SK-N-SH (cell line): ENCODE measurements around the gene ARHGDIA. TPM values are rescaled to one million over a fixed set of nuclear protein-coding genes. Genes with fewer than 3 reads are reported as not detected.
A peak's percentile ranks its signal among the peaks of the same experiment; 100 is the strongest.

Experiments used
- CTCF ChIA-PET: fragments of 300-600, 350-600 bp; formaldehyde crosslinking; extraction: SDS; loops from one replicate; lab custom pipeline; 2021; lab: Yijun Ruan, JAX
- POLR2A ChIA-PET: fragments of 350-600 bp; sonication (Branson Sonifier 250); formaldehyde crosslinking; extraction: SDS; loops from one replicate; lab custom pipeline; 2020; ENCODE audit warnings: antibody characterized with exemption, inconsistent platforms; lab: Yijun Ruan, JAX
- DNase-seq: peaks from one replicate; pipeline ENCODE4 v3.0.0; 2012
- H2AFZ ChIP-seq: fragments of 200-600 bp; sonication (generic); 2 replicates; pipeline ENCODE4 v1.8.1; 2016; ENCODE audit warnings: antibody characterized with exemption, mild to moderate bottlenecking, low read depth
- H3F3A ChIP-seq: fragments of 200-600 bp; sonication (generic); replicated peaks from 2 replicates; pipeline ENCODE3; 2016; ENCODE audit warnings: antibody characterized with exemption, mild to moderate bottlenecking; ENCODE audit not compliant: insufficient read depth
- H3K27ac ChIP-seq, 2 experiments: fragments of 200-500 bp in 1 of 2; fragments of 200-600 bp in 1 of 2; sonication (Bioruptor generic) in 1 of 2; sonication (generic), shearing (Covaris generic) in 1 of 2; 2 replicates each; pipeline versions ENCODE4 v1.5.1 to v1.6.1; 2014 to 2016; ENCODE audit warnings: low read depth in 2 of 2, inconsistent platforms in 1 of 2, low read length in 1 of 2, mild to moderate bottlenecking in 1 of 2, mixed read lengths in 1 of 2
- H3K27me3 ChIP-seq: fragments of 200-600 bp; sonication (generic), shearing (Covaris generic); 2 replicates; pipeline ENCODE4 v1.6.1; 2016; ENCODE audit warnings: mixed run types; ENCODE audit not compliant: insufficient read depth
- H3K36me3 ChIP-seq, 2 experiments: fragments of 200-500 bp in 1 of 2; fragments of 200-600 bp in 1 of 2; sonication (Bioruptor generic) in 1 of 2; sonication (generic) in 1 of 2; replicated peaks in 1 of 2; 2 replicates each; pipeline versions ENCODE3 to v1.5.1; 2014 to 2016; ENCODE audit warnings: low read length in 1 of 2, mild to moderate bottlenecking in 1 of 2; ENCODE audit not compliant: insufficient read depth in 2 of 2, control insufficient read depth in 1 of 2
- H3K4me1 ChIP-seq, 2 experiments: fragments of 200-500 bp in 1 of 2; fragments of 200-600 bp in 1 of 2; sonication (Bioruptor generic) in 1 of 2; sonication (generic), shearing (Covaris generic) in 1 of 2; 2 replicates each; pipeline versions ENCODE4 v1.5.1 to v1.6.1; 2014 to 2016; ENCODE audit warnings: low read depth in 1 of 2, low read length in 1 of 2, mixed run types in 1 of 2; ENCODE audit not compliant: insufficient read depth in 2 of 2, control insufficient read depth in 1 of 2
- H3K4me2 ChIP-seq: fragments of 200-600 bp; sonication (generic), shearing (Covaris generic); 2 replicates; pipeline ENCODE4 v1.6.1; 2017; ENCODE audit warnings: mixed run types
- H3K4me3 ChIP-seq, 2 experiments: fragments of 200-500 bp in 1 of 2; fragments of 200-600 bp in 1 of 2; sonication (Bioruptor generic) in 1 of 2; sonication (generic), shearing (Covaris generic) in 1 of 2; 2 replicates each; pipeline versions ENCODE4 v1.5.1 to v1.8.1; 2014 to 2016; ENCODE audit warnings: low read depth in 2 of 2, inconsistent platforms in 1 of 2, low read length in 1 of 2, mild to moderate bottlenecking in 1 of 2, mixed read lengths in 1 of 2, moderate library complexity in 1 of 2
- H3K79me2 ChIP-seq: fragments of 200-600 bp; sonication (generic); 2 replicates; pipeline ENCODE4 v1.8.1; 2017; ENCODE audit warnings: mild to moderate bottlenecking; ENCODE audit not compliant: insufficient read depth
- H3K9ac ChIP-seq: fragments of 200-600 bp; sonication (generic); 2 replicates; pipeline ENCODE4 v1.6.1; 2017; ENCODE audit warnings: mixed run types
- H3K9me2 ChIP-seq: fragments of 200-600 bp; sonication (generic); 2 replicates; pipeline ENCODE4 v1.6.1; 2017; ENCODE audit warnings: mixed run types
- H3K9me3 ChIP-seq: fragments of 200-600 bp; sonication (generic); 2 replicates; pipeline ENCODE4 v1.6.1; 2017; ENCODE audit warnings: mixed run types, mild to moderate bottlenecking, moderate library complexity
- H4K20me1 ChIP-seq: fragments of 200-600 bp; sonication (generic); 2 replicates; pipeline ENCODE4 v1.6.1; 2017; ENCODE audit warnings: mild to moderate bottlenecking, mixed run types; ENCODE audit not compliant: insufficient read depth
- CHD2 ChIP-seq: fragments of 150-350 bp; IDR thresholded peaks from 2 replicates; pipeline ENCODE4 v1.6.1; 2018; ENCODE audit warnings: low read length; ENCODE audit not compliant: partially characterized antibody
- ELF1 ChIP-seq: IDR thresholded peaks from 2 replicates; pipeline ENCODE4 v1.4.0; 2012
- EP300 ChIP-seq, 2 experiments: IDR thresholded peaks; 2 replicates each; pipeline versions ENCODE4 v1.4.0 to v1.6.1; 2012; ENCODE audit warnings: borderline replicate concordance in 1 of 2, low read depth in 1 of 2, low read length in 1 of 2
- EZH2phosphoT487 ChIP-seq: fragments of 200-600 bp; sonication (generic); IDR thresholded peaks from 2 replicates; pipeline ENCODE4 v1.6.1; 2017; ENCODE audit warnings: low read depth, mixed run types, mild to moderate bottlenecking, antibody characterized with exemption, moderate library complexity, borderline replicate concordance
- FOSL2 ChIP-seq: IDR thresholded peaks from 2 replicates; pipeline ENCODE4 v1.4.0; 2012; ENCODE audit warnings: low read depth, mild to moderate bottlenecking, moderate library complexity, borderline replicate concordance
- GABPA ChIP-seq: IDR thresholded peaks from 2 replicates; pipeline ENCODE4 v1.4.0; 2012; ENCODE audit warnings: low read depth, mild to moderate bottlenecking
- GATA2 ChIP-seq: sonication (generic); formaldehyde crosslinking; IDR thresholded peaks from 2 replicates; pipeline ENCODE4 v1.5.0; 2020; ENCODE audit warnings: mild to moderate bottlenecking, missing genetic modification reagents
- JUND ChIP-seq: IDR thresholded peaks from 2 replicates; pipeline ENCODE4 v1.4.0; 2012
- MAX ChIP-seq: IDR thresholded peaks from 2 replicates; pipeline ENCODE4 v1.4.0; 2012; ENCODE audit warnings: low read depth
- MEF2A ChIP-seq: IDR thresholded peaks from 2 replicates; pipeline ENCODE4 v1.4.0; 2012; ENCODE audit warnings: low read depth, borderline replicate concordance
- MXI1 ChIP-seq: IDR thresholded peaks from 2 replicates; pipeline ENCODE4 v1.6.1; 2012; ENCODE audit warnings: mild to moderate bottlenecking, low read depth, low read length, improper control_type of control experiment
- POLR2AphosphoS5 ChIP-seq: IDR thresholded peaks from 2 replicates; pipeline ENCODE4 v1.6.1; 2012; ENCODE audit warnings: low read depth, low read length
- RAD21 ChIP-seq: IDR thresholded peaks from 2 replicates; pipeline ENCODE4 v1.6.1; 2012; ENCODE audit warnings: mild to moderate bottlenecking, low read length
- RCOR1 ChIP-seq: fragments of 150-350 bp; IDR thresholded peaks from 2 replicates; pipeline ENCODE4 v1.6.1; 2017; ENCODE audit warnings: antibody characterized with exemption, low read length
- REST ChIP-seq: IDR thresholded peaks from 2 replicates; pipeline ENCODE4 v1.6.1; 2012; ENCODE audit warnings: mild to moderate bottlenecking, low read depth, low read length, moderate library complexity
- SIN3A ChIP-seq: IDR thresholded peaks from 2 replicates; pipeline ENCODE4 v1.6.1; 2012; ENCODE audit warnings: low read depth, mild to moderate bottlenecking, low read length, moderate library complexity, borderline replicate concordance
- TAF1 ChIP-seq: IDR thresholded peaks from 2 replicates; pipeline ENCODE4 v1.6.1; 2012; ENCODE audit warnings: low read depth, mild to moderate bottlenecking, low read length, moderate library complexity, borderline replicate concordance
- TCF12 ChIP-seq: IDR thresholded peaks from 2 replicates; pipeline ENCODE4 v1.4.0; 2012
- USF2 ChIP-seq: fragments of 150-350 bp; IDR thresholded peaks from 2 replicates; pipeline ENCODE4 v1.6.1; 2017; ENCODE audit warnings: antibody characterized with exemption, low read length, low read depth, borderline replicate concordance
- YY1 ChIP-seq: IDR thresholded peaks from 2 replicates; pipeline ENCODE4 v1.4.0; 2012; ENCODE audit warnings: low read depth, mild to moderate bottlenecking
- WGBS: methylation state at CpG from one replicate; pipeline ENCODE4 v1.1.6; 2017; ENCODE audit warnings: low lambda C conversion rate; 5-methylcytosine and 5-hydroxymethylcytosine counted together
- polyA plus RNA-seq, 3 experiments: library from polyadenylated mRNA; depleted of rRNA; stranded (reverse); fragments of >200 nt; gene quantifications; 2 replicates each; pipeline ENCODE4 v1.2.3, GENCODE V29; 2012
- TF ChIP-seq, protein P1 (sequence below): fragments of 150-350 bp; IDR thresholded peaks from 2 replicates; pipeline ENCODE4 v1.6.1; 2016; ENCODE audit warnings: mild to moderate bottlenecking, low read depth, low read length
- TF ChIP-seq, protein P2 (sequence below): IDR thresholded peaks from 2 replicates; pipeline ENCODE4; 2012

ARHGDIA gene
- polyA plus RNA-seq, 1 of the 3 experiments (the other 2 are of a cell fraction) = 385 TPM

- no peak for TF ChIP-seq REST
- peak; percentile 8; the same call in 1 of the 2 replicates for TF ChIP-seq JUND
Observed at GRCh38 chr17:81869221-81870130, 1.7 kb downstream of the ARHGDIA start (continued).

DNA sequence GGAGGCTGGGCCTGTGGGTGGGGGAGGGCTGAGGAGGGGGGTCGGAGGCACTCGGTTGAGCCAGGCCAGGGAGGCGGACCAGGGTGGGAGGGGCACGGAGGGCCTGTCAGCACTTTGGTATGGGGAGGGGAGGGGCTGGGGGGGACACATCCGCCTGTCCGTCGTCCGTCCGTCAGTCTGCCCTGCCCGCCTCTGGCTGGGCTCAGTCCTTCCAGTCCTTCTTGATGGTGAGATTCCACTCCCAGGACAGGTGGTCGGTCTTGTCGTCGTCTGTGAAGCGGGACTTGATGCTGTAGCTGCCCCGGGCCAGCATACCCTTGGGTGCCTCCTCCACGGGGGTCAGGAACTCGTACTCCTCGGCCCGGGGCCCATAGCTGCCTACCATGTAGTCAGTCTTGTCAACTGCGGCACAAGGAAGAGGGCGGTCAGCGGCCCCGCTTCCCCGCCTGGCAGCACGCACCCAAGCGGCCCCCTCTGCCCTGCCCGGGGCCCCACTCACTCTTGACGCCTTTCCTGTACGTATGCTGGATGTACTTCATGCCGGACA lies 2.4 kb downstream of the ARHGDIA start:
- Histone ChIP-seq H3K4me3 (peak overlapping the region; percentile 83 to 97; a peak in 3 of 4 replicates), H3K9me2 (no peaks in the 10 kb centered on the region), H3F3A (peaks cover 72% of the 10 kb centered on the region), H3K36me3 (peaks cover 27 to 42% of the 10 kb centered on the region in 2 experiments), H3K9ac (peak overlapping the region; percentile 98; the same call in 1 of the 2 replicates), H4K20me1 (peaks cover 53% of the 10 kb centered on the region), H3K27me3 (no peaks in the 10 kb centered on the region), H3K4me2 (peak overlapping the region; percentile 99), H3K79me2 (peaks cover 72% of the 10 kb centered on the region), H2AFZ (no peak overlapping the region), H3K27ac (peak overlapping the region; percentile 86 to 95), H3K4me1 (peaks cover 24 to 55% of the 10 kb centered on the region in 2 experiments; a peak in 3 of 4 replicates), H3K9me3 (no peaks in the 10 kb centered on the region)
- POLR2A ChIA-PET = interaction anchor here (0.6 to 2.5 kb wide), 14 partner anchors 7 to 321 kb away, joined by 3 to 16 read pairs (median 4); partner anchors contain the start of genes ALYREF, ANAPC11, ARL16 and HGS
- DNase-seq = peak; percentile 74
- CTCF ChIA-PET = interaction anchor here (0.6 to 6.9 kb wide), 53 partner anchors 8 to 230 kb away, joined by 3 to 54 read pairs (median 7); partner anchors contain the start of genes ALYREF, ANAPC11, CENPX and LRRC45
- 56% methylated on average over 23 of the region's 30 CpGs for WGBS
- TF ChIP-seq GATA2 (CRISPR knock-in tag) (no peak), TAF1 (no peak; the same call in none of the 2 replicates), MXI1 (no peak), RAD21 (no peak), POLR2AphosphoS5 (peak; percentile 85), EZH2phosphoT487 (no peak), TCF12 (no peak), MAX (peak; percentile 45), YY1 (no peak), FOSL2 (peak; percentile 49; the same call in 1 of the 2 replicates), MEF2A (no peak), CHD2 (no peak), GABPA (no peak), EP300 (IDR thresholded peaks at IDR 0.05; ENCODE audit: borderline replicate concordance in 1 of 2, low read depth in 1 of 2, low read length in 1 of 2) (no peak), SIN3A (peak; percentile 54; the same call in 1 of the 2 replicates), USF2 (no peak), ELF1 (no peak), RCOR1 (no peak)
- TF ChIP-seq, protein P1, sequence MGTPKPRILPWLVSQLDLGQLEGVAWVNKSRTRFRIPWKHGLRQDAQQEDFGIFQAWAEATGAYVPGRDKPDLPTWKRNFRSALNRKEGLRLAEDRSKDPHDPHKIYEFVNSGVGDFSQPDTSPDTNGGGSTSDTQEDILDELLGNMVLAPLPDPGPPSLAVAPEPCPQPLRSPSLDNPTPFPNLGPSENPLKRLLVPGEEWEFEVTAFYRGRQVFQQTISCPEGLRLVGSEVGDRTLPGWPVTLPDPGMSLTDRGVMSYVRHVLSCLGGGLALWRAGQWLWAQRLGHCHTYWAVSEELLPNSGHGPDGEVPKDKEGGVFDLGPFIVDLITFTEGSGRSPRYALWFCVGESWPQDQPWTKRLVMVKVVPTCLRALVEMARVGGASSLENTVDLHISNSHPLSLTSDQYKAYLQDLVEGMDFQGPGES = no peak
- TF ChIP-seq, protein P2, sequence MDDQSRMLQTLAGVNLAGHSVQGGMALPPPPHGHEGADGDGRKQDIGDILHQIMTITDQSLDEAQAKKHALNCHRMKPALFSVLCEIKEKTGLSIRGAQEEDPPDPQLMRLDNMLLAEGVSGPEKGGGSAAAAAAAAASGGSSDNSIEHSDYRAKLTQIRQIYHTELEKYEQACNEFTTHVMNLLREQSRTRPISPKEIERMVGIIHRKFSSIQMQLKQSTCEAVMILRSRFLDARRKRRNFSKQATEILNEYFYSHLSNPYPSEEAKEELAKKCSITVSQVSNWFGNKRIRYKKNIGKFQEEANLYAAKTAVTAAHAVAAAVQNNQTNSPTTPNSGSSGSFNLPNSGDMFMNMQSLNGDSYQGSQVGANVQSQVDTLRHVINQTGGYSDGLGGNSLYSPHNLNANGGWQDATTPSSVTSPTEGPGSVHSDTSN = peak; percentile 85
